HL-60/S4 (cell line): ENCODE results near the gene CDH5.

ENCODE experiments used
- in situ Hi-C: fragments of 300-500 bp; cut with MboI; formaldehyde crosslinking; loops from 2 replicates; pipeline ENCODE4 v1.14.3; 2022; ENCODE audit warnings: low sequenced_read_pairs

Gene CDH5

GRCh38 chr16:66412182-66412581 lies 45.7 kb downstream of the CDH5 start:
- in situ Hi-C loops, result loop anchor here (25.0 kb wide), 1 partner anchor 450 kb away; no protein-coding TSS in a partner anchor

GRCh38 chr16:66414891-66415290 lies 48.4 kb downstream of the CDH5 start:
- in situ Hi-C loops, result loop anchor here (25.0 kb wide), 1 partner anchor 447 kb away; no protein-coding TSS in a partner anchor

GRCh38 chr16:66416136-66416535 lies 49.6 kb downstream of the CDH5 start:
- in situ Hi-C loops, result loop anchor here (25.0 kb wide), 1 partner anchor 446 kb away; no protein-coding TSS in a partner anchor

- in situ Hi-C loops, result loop anchor here (25.0 kb wide), 1 partner anchor 445 kb away; no protein-coding TSS in a partner anchor
These were observed 50.6 kb downstream of the CDH5 start for GRCh38 chr16:66416939-66417700.

- in situ Hi-C loops, result loop anchor here (25.0 kb wide), 1 partner anchor 444 kb away; no protein-coding TSS in a partner anchor
These were observed 51.9 kb downstream of the CDH5 start for GRCh38 chr16:66418165-66418962.

GRCh38 chr16:66419527-66419926 lies 53.0 kb downstream of the CDH5 start:
- in situ Hi-C loops, result loop anchor here (25.0 kb wide), 1 partner anchor 443 kb away; no protein-coding TSS in a partner anchor

- in situ Hi-C loops, result loop anchor here (25.0 kb wide), 1 partner anchor 442 kb away; no protein-coding TSS in a partner anchor
These were observed 53.9 kb downstream of the CDH5 start for GRCh38 chr16:66420396-66420795.

GRCh38 chr16:66421891-66422290 lies 55.4 kb downstream of the CDH5 start:
- in situ Hi-C loops, result loop anchor here (25.0 kb wide), 1 partner anchor 440 kb away; no protein-coding TSS in a partner anchor

- in situ Hi-C loops, result loop anchor here (25.0 kb wide), 1 partner anchor 440 kb away; no protein-coding TSS in a partner anchor
These were observed 55.9 kb downstream of the CDH5 start for GRCh38 chr16:66422366-66422765.

GRCh38 chr16:66423177-66423576 lies 56.7 kb downstream of the CDH5 start:
- in situ Hi-C loops, result loop anchor here (25.0 kb wide), 1 partner anchor 439 kb away; no protein-coding TSS in a partner anchor

- in situ Hi-C loops, result no loop called here
These were observed 59.2 kb downstream of the CDH5 start for GRCh38 chr16:66425651-66426050.

GRCh38 chr16:66426112-66427035 lies 59.9 kb downstream of the CDH5 start:
- in situ Hi-C loops, result no loop called here

- in situ Hi-C loops, result no loop called here
These were observed 60.8 kb downstream of the CDH5 start, which contains the start of gene BEAN1 for GRCh38 chr16:66427036-66427860. Gene BEAN1 (plus strand): TSS chr16:66427295. CDS start chr16:66437677, 10,382 bp downstream.

- in situ Hi-C loops, result no loop called here
These were observed 61.6 kb downstream of the CDH5 start for GRCh38 chr16:66427871-66428681.

- in situ Hi-C loops, result no loop called here
These were observed 62.3 kb downstream of the CDH5 start for GRCh38 chr16:66428682-66429251.

- in situ Hi-C loops, result no loop called here
These were observed 62.9 kb downstream of the CDH5 start for GRCh38 chr16:66429290-66429962.

- in situ Hi-C loops, result no loop called here
These were observed 63.7 kb downstream of the CDH5 start for GRCh38 chr16:66430214-66430613.

GRCh38 chr16:66431760-66432159 lies 65.3 kb downstream of the CDH5 start:
- in situ Hi-C loops, result no loop called here
